ENCODE data around the gene WWP2. TPM values are rescaled to one million over a fixed set of nuclear protein-coding genes. Genes with fewer than 3 reads are reported as not detected.

Gene WWP2
- total and polyA plus RNA-seq, 2 donors (not counting 3 experiments of a cell fraction or from before 2014, with no cell fraction given), result 17.9 to 44.9 TPM

DNA sequence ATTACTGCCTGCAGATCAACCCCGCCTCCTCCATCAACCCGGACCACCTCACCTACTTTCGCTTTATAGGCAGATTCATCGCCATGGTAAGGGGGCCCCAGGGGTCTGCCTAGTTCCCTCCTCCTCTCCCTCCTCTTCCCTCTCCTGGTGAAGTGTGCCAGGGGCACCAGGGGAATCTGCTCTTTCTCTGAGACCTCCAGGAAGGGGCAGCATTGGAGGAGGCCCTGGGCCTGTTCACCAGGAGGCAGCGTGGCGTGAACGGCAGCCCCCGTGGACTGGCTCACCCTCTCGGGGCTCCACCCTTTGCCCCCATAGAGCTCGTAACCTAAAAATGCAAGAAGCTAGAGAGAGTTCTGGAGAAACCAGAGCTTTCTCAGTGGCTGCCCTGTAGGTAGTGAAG, 171.9 kb downstream of the WWP2 start:
- TF ChIP-seq POLR2A (IDR thresholded peaks at IDR 0.05; ENCODE audit: low read depth, low read length) (no peak), GATA2 (IDR thresholded peaks at IDR 0.05; ENCODE audit: insufficient read depth, insufficient read length, low read depth, low read length) (no peak), JUN (IDR thresholded peaks at IDR 0.05; ENCODE audit: borderline replicate concordance, insufficient read depth, insufficient read length, low read depth) (no peak), FOS (IDR thresholded peaks at IDR 0.05; ENCODE audit: borderline replicate concordance, insufficient read depth, low read length) (no peak), MYC (IDR thresholded peaks at IDR 0.05; ENCODE audit: low read depth, low read length) (no peak), POLR2AphosphoS5 (IDR thresholded peaks at IDR 0.05; ENCODE audit: insufficient read depth, low read depth, low read length) (no peak), EZH2 (IDR thresholded peaks at IDR 0.05; ENCODE audit: borderline replicate concordance, low read depth, low read length, severe bottlenecking) (no peak)
- TF ChIP-seq, protein P1, sequence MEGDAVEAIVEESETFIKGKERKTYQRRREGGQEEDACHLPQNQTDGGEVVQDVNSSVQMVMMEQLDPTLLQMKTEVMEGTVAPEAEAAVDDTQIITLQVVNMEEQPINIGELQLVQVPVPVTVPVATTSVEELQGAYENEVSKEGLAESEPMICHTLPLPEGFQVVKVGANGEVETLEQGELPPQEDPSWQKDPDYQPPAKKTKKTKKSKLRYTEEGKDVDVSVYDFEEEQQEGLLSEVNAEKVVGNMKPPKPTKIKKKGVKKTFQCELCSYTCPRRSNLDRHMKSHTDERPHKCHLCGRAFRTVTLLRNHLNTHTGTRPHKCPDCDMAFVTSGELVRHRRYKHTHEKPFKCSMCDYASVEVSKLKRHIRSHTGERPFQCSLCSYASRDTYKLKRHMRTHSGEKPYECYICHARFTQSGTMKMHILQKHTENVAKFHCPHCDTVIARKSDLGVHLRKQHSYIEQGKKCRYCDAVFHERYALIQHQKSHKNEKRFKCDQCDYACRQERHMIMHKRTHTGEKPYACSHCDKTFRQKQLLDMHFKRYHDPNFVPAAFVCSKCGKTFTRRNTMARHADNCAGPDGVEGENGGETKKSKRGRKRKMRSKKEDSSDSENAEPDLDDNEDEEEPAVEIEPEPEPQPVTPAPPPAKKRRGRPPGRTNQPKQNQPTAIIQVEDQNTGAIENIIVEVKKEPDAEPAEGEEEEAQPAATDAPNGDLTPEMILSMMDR (IDR thresholded peaks at IDR 0.05; ENCODE audit: extremely low read depth in 1 of 2, insufficient read depth in 1 of 2, low read depth in 1 of 2, low read length in 2 of 2), result no peak
- TF ChIP-seq, protein P2, sequence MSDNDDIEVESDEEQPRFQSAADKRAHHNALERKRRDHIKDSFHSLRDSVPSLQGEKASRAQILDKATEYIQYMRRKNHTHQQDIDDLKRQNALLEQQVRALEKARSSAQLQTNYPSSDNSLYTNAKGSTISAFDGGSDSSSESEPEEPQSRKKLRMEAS (IDR thresholded peaks at IDR 0.05; ENCODE audit: insufficient read depth, insufficient read length), result no peak
- dilution Hi-C loops (cut with MboI; ENCODE audit: extremely low pct_ligation_motif_present, low sequenced_read_pairs) (no loop called here), intact Hi-C loops (cut with micrococcal nuclease) (no loop called here)
- no TSS peak for BruUV-seq (replicated peaks)
- no peaks in the 10 kb centered on the region for H3K9me1 ChIP-seq (replicated peaks; ENCODE audit: control insufficient read depth, extremely low read depth, insufficient read depth, low read length)
- H3K27ac ChIP-seq (ENCODE audit: insufficient read depth, low read depth, low read length), result no peak overlapping the region
- H3K27me3 ChIP-seq (ENCODE audit: control insufficient read depth in 2 of 2, insufficient read depth in 2 of 2, low read length in 2 of 2), result no peaks in the 10 kb centered on the region
- CTCF ChIA-PET, result interaction anchor here (12.4 kb wide), 1 partner anchor 138 kb away, joined by 320 read pairs; no protein-coding TSS in a partner anchor
- H3K9me3 ChIP-seq (replicated peaks; ENCODE audit: control insufficient read depth, insufficient read depth, low read length), result no peaks in the 10 kb centered on the region
- no peaks in the 10 kb centered on the region for H3K4me1 ChIP-seq (ENCODE audit: control insufficient read depth, extremely low read depth, insufficient read depth, low read length)
- FAIRE-seq (no peak), DNase-seq (ENCODE audit: low read depth, low spot score) (no peak)
- H4K20me1 ChIP-seq (replicated peaks; ENCODE audit: control insufficient read depth, extremely low read depth, insufficient read depth, low read length), result no peaks in the 10 kb centered on the region
- H2AFZ ChIP-seq (ENCODE audit: low read depth, low read length), result no peak overlapping the region
- no peak overlapping the region for H3K4me3 ChIP-seq (replicated peaks in 1 of 3; ENCODE audit: insufficient read depth in 1 of 3, low read depth in 1 of 3, low read length in 3 of 3)
- peaks cover 2 to 35% of the 10 kb centered on the region in 2 experiments for H3K36me3 ChIP-seq (ENCODE audit: control insufficient read depth in 2 of 2, extremely low read depth in 1 of 2, insufficient read depth in 2 of 2, low read length in 2 of 2)
- H3K79me2 ChIP-seq (ENCODE audit: control insufficient read depth, insufficient read depth, low read length), result no peaks in the 10 kb centered on the region
- no peak overlapping the region for H3K4me2 ChIP-seq (ENCODE audit: insufficient read depth, low read length)
- POLR2A ChIA-PET, result no interaction called here
- H3K9ac ChIP-seq (replicated peaks; ENCODE audit: extremely low read depth, insufficient read depth, low read length), result no peak overlapping the region

Data from endothelial cell of umbilical vein (primary cell).